HG02973 (cell line): Measurements from ENCODE around the gene S100B.
A peak's percentile ranks its signal among the peaks of the same experiment; 100 is the strongest.
"Not testable (repeated sequence)": the region's sequence is repeated elsewhere in the genome, so short reads cannot be mapped to it uniquely, and the experiment has no call there.

ENCODE experiments used
- ATAC-seq: cut with Tn5 transposase; IDR thresholded peaks from one replicate; pipeline ENCODE4 v1.9.1; 2021; ENCODE audit warnings: moderate library complexity; ENCODE audit not compliant: unreplicated experiment

The S100B gene

GRCh38 chr21:46604975-46605766 lies at the start of gene S100B:
TSS of gene S100B (minus strand) at chr21:46605082. CDS start at chr21:46602415, 2,667 bp downstream.
- ATAC-seq = no peak

- no peak for ATAC-seq
These were observed 46.2 kb upstream of the S100B start for GRCh38 chr21:46651121-46651520.

- ATAC-seq = no peak
These were observed 45.7 kb upstream of the S100B start for GRCh38 chr21:46650476-46651098.

GRCh38 chr21:46649356-46649755 lies 44.5 kb upstream of the S100B start:
- no peak for ATAC-seq

GRCh38 chr21:46648539-46648938 lies 43.7 kb upstream of the S100B start:
- ATAC-seq = no peak

- ATAC-seq = no peak
These were observed 41.8 kb upstream of the S100B start for GRCh38 chr21:46646541-46647154.

GRCh38 chr21:46645840-46646239 lies 41.0 kb upstream of the S100B start:
- ATAC-seq = no peak

- ATAC-seq = no peak
These were observed 38.7 kb upstream of the S100B start for GRCh38 chr21:46643379-46644177.

- ATAC-seq = no peak
These were observed 36.8 kb upstream of the S100B start for GRCh38 chr21:46641656-46642055.

GRCh38 chr21:46639489-46640386 lies 34.9 kb upstream of the S100B start:
- ATAC-seq = no peak

- no peak for ATAC-seq
These were observed 33.3 kb upstream of the S100B start for GRCh38 chr21:46637952-46638746.

GRCh38 chr21:46636550-46637285 lies 31.8 kb upstream of the S100B start:
- ATAC-seq = no peak

- ATAC-seq = no peak
These were observed 31.3 kb upstream of the S100B start for GRCh38 chr21:46636181-46636512.

GRCh38 chr21:46635324-46636180 lies 30.7 kb upstream of the S100B start, which contains the start of gene PRMT2:
TSS of gene PRMT2 (plus strand) at chr21:46635674. CDS start at chr21:46636952, 1,278 bp downstream.
- ATAC-seq = peak; percentile 81

- ATAC-seq = peak; percentile 1
These were observed 30.1 kb upstream of the S100B start for GRCh38 chr21:46634966-46635323.

GRCh38 chr21:46634427-46634826 lies 29.5 kb upstream of the S100B start:
- no peak for ATAC-seq

- no peak for ATAC-seq
These were observed 28.7 kb upstream of the S100B start for GRCh38 chr21:46633566-46633965.

GRCh38 chr21:46630915-46631314 lies 26.0 kb upstream of the S100B start:
- ATAC-seq = not testable (repeated sequence)
